SK-N-SH treated with all-trans-retinoic acid at 6 μM for 48 hours (cell line): ENCODE data around the gene ROM1.
"Not testable (repeated sequence)": the region's sequence is repeated elsewhere in the genome, so short reads cannot be mapped to it uniquely, and the experiment has no call there.

Experiments
- ATAC-seq: fragments of 200-7000 bp; cut with Tn5 transposase; 3 replicates; pipeline ENCODE4 v1.9.1; 2020; ENCODE audit warnings: mild to moderate bottlenecking, moderate library complexity
- ARNTL ChIP-seq: fragments of 450-650 bp; formaldehyde crosslinking; IDR thresholded peaks from 2 replicates; pipeline ENCODE4 v1.5.0; 2020; ENCODE audit warnings: low read depth, mild to moderate bottlenecking, moderate library complexity, borderline replicate concordance
- BACH2 ChIP-seq: fragments of 250-450 bp; sonication (Bioruptor Pico); IDR thresholded peaks from 2 replicates; pipeline ENCODE4 v1.9.0; 2021; ENCODE audit warnings: mild to moderate bottlenecking, borderline replicate concordance
- CSDC2 ChIP-seq: fragments of 250-450 bp; sonication (Bioruptor Pico); IDR thresholded peaks from 2 replicates; pipeline ENCODE4 v1.5.0; 2020; ENCODE audit warnings: mild to moderate bottlenecking, moderate library complexity
- ESRRG ChIP-seq: fragments of 250-450 bp; sonication (Bioruptor Pico); IDR thresholded peaks from 2 replicates; pipeline ENCODE4 v1.6.1; 2021; ENCODE audit warnings: mild to moderate bottlenecking
- GLIS3 ChIP-seq: fragments of 250-450 bp; sonication (Bioruptor Pico); IDR thresholded peaks from 2 replicates; pipeline ENCODE4 v1.5.0; 2020; ENCODE audit warnings: mild to moderate bottlenecking, moderate library complexity
- ISL1 ChIP-seq: fragments of 250-450 bp; sonication (Bioruptor Pico); IDR thresholded peaks from 2 replicates; pipeline ENCODE4 v2.1.2; 2022; ENCODE audit warnings: mild to moderate bottlenecking, moderate library complexity
- OSR1 ChIP-seq: fragments of 250-450 bp; sonication (Bioruptor Pico); IDR thresholded peaks from 2 replicates; pipeline ENCODE4 v1.8.0; 2022; ENCODE audit warnings: moderate library complexity, mild to moderate bottlenecking, inconsistent platforms
- POU6F1 ChIP-seq: fragments of 250-450 bp; sonication (Bioruptor Pico); IDR thresholded peaks from 2 replicates; pipeline ENCODE4 v1.8.0; 2021; ENCODE audit warnings: low read depth, mild to moderate bottlenecking, moderate library complexity, borderline replicate concordance
- PPARA ChIP-seq: fragments of 250-450 bp; sonication (Bioruptor Pico); IDR thresholded peaks from 2 replicates; pipeline ENCODE4 v1.5.0; 2020; ENCODE audit warnings: mild to moderate bottlenecking, borderline replicate concordance
- RARB ChIP-seq: fragments of 250-450 bp; sonication (Bioruptor Pico); IDR thresholded peaks from 2 replicates; pipeline ENCODE4 v1.8.0; 2021; ENCODE audit warnings: mild to moderate bottlenecking, moderate library complexity
- SNAI2 ChIP-seq: fragments of 250-450 bp; sonication (Bioruptor Pico); IDR thresholded peaks from 2 replicates; pipeline ENCODE4 v1.5.0; 2020; ENCODE audit warnings: mild to moderate bottlenecking, moderate library complexity
- TCF4 ChIP-seq: fragments of 250-450 bp; sonication (Bioruptor Pico); IDR thresholded peaks from 2 replicates; pipeline ENCODE4 v1.8.0; 2021; ENCODE audit warnings: mild to moderate bottlenecking, moderate library complexity, borderline replicate concordance
- TOX ChIP-seq: fragments of 250-450 bp; sonication (Bioruptor Pico); IDR thresholded peaks from 2 replicates; pipeline ENCODE4 v1.8.0; 2021; ENCODE audit warnings: mild to moderate bottlenecking, moderate library complexity, borderline replicate concordance
- TSHZ2 ChIP-seq: fragments of 250-450 bp; sonication (Bioruptor Pico); IDR thresholded peaks from 2 replicates; pipeline ENCODE4 v1.5.0; 2020; ENCODE audit warnings: mild to moderate bottlenecking, moderate library complexity
- ZC3H10 ChIP-seq: fragments of 250-450 bp; sonication (Bioruptor Pico); IDR thresholded peaks from 2 replicates; pipeline ENCODE4 v1.5.1; 2021; ENCODE audit warnings: mild to moderate bottlenecking, moderate library complexity
- ZFP3 ChIP-seq: fragments of 250-450 bp; sonication (Bioruptor Pico); IDR thresholded peaks from 2 replicates; pipeline ENCODE4 v1.5.0; 2020; ENCODE audit warnings: mild to moderate bottlenecking, moderate library complexity
- ZFP30 ChIP-seq: fragments of 450-650 bp; formaldehyde crosslinking; IDR thresholded peaks from 2 replicates; pipeline ENCODE4 v1.5.0; 2022; ENCODE audit warnings: mild to moderate bottlenecking, moderate library complexity
- ZNF565 ChIP-seq: fragments of 450-650 bp; formaldehyde crosslinking; conservative IDR thresholded peaks from 2 replicates; pipeline ENCODE4 v1.5.0; 2020; ENCODE audit warnings: low read depth, mild to moderate bottlenecking, moderate library complexity
- ZNF70 ChIP-seq: fragments of 450-650 bp; formaldehyde crosslinking; IDR thresholded peaks from 2 replicates; pipeline ENCODE4 v1.5.0; 2020; ENCODE audit warnings: mild to moderate bottlenecking, moderate library complexity
- ZNF8 ChIP-seq: fragments of 450-650 bp; formaldehyde crosslinking; IDR thresholded peaks from 2 replicates; pipeline ENCODE4 v1.5.0; 2020; ENCODE audit warnings: mild to moderate bottlenecking, moderate library complexity
- TF ChIP-seq, protein P1 (sequence below): fragments of 250-450 bp; sonication (Bioruptor Pico); IDR thresholded peaks from 2 replicates; pipeline ENCODE4 v1.8.0; 2020; ENCODE audit warnings: mild to moderate bottlenecking, moderate library complexity, borderline replicate concordance
- TF ChIP-seq, protein P2 (sequence below): fragments of 250-450 bp; sonication (Bioruptor Pico); IDR thresholded peaks from 2 replicates; pipeline ENCODE4 v1.5.1; 2021; ENCODE audit warnings: mild to moderate bottlenecking, moderate library complexity

ROM1 gene

DNA sequence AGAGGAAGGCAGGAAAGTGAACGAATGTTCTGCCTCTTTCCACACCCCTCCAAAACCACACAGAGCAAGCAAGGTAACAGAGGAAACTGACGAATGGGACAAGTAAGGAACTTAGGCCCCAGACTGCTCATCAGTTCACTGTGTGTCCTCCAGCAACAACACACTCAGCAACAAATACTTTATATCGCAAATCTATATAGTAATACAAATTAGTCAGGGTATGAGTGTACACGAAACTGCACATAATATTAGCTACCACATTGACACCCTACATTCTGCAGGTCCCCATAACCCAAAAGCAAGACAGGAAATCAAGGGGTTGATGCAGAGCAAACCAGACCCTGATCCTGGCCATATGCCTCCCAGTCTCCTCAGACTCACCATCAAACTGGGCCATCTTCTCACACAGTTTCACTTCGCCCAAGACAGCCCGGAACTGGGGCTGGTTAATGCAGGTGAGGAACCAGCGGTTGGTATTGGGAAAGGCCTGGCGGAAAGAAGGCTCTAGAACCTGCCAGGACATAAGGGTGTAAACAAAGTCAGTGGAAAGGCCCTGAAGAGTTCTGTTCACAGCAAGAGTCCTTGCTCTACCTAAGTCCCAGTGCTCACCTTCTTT lies 45.9 kb upstream of the ROM1 start:
- no peak for TF ChIP-seq ISL1
- TF ChIP-seq, protein P1, sequence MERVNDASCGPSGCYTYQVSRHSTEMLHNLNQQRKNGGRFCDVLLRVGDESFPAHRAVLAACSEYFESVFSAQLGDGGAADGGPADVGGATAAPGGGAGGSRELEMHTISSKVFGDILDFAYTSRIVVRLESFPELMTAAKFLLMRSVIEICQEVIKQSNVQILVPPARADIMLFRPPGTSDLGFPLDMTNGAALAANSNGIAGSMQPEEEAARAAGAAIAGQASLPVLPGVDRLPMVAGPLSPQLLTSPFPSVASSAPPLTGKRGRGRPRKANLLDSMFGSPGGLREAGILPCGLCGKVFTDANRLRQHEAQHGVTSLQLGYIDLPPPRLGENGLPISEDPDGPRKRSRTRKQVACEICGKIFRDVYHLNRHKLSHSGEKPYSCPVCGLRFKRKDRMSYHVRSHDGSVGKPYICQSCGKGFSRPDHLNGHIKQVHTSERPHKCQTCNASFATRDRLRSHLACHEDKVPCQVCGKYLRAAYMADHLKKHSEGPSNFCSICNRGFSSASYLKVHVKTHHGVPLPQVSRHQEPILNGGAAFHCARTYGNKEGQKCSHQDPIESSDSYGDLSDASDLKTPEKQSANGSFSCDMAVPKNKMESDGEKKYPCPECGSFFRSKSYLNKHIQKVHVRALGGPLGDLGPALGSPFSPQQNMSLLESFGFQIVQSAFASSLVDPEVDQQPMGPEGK (CRISPR knock-in tag): no peak
- TF ChIP-seq, protein P2, sequence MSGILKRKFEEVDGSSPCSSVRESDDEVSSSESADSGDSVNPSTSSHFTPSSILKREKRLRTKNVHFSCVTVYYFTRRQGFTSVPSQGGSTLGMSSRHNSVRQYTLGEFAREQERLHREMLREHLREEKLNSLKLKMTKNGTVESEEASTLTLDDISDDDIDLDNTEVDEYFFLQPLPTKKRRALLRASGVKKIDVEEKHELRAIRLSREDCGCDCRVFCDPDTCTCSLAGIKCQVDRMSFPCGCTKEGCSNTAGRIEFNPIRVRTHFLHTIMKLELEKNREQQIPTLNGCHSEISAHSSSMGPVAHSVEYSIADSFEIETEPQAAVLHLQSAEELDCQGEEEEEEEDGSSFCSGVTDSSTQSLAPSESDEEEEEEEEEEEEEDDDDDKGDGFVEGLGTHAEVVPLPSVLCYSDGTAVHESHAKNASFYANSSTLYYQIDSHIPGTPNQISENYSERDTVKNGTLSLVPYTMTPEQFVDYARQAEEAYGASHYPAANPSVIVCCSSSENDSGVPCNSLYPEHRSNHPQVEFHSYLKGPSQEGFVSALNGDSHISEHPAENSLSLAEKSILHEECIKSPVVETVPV (CRISPR knock-in tag): no peak
- TF ChIP-seq RARB (CRISPR knock-in tag): no peak
- TF ChIP-seq BACH2: no peak
- TF ChIP-seq ZNF8 (CRISPR knock-in tag): no peak
- no peak for TF ChIP-seq ZC3H10 (CRISPR knock-in tag)
- TF ChIP-seq POU6F1 (CRISPR knock-in tag): no peak
- no peak for TF ChIP-seq PPARA (CRISPR knock-in tag)
- no peak for TF ChIP-seq CSDC2
- no peak for TF ChIP-seq SNAI2 (CRISPR knock-in tag)
- TF ChIP-seq ZNF565 (CRISPR knock-in tag): no peak
- TF ChIP-seq TCF4 (CRISPR knock-in tag): no peak
- TF ChIP-seq ESRRG (CRISPR knock-in tag): no peak
- TF ChIP-seq TOX (CRISPR knock-in tag): no peak
- no peak for TF ChIP-seq OSR1
- TF ChIP-seq TSHZ2 (CRISPR knock-in tag): no peak
- TF ChIP-seq ZFP30: no peak
- no peak for TF ChIP-seq ZNF70 (CRISPR knock-in tag)
- ATAC-seq: no peak

DNA sequence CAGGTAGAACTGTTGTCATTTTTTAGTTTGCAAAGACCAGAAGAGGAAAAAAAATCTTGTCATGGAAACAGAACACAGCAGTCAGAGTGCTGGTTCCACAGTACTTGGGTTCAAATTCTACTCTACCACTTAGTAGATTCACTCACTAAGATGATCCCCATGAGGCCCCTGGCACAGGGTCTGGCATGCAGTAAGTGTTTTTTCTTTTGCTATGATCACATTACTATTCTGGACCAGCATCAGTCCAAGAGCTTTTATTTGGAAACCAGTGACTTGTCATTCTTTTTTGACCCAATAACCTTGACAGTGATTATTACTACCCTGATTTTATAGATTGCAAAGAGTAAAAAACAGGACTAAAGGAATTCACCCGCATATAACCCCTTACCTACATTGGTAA lies 43.4 kb upstream of the ROM1 start:
- ATAC-seq: no peak
- TF ChIP-seq POU6F1 (CRISPR knock-in tag): no peak
- no peak for TF ChIP-seq CSDC2
- no peak for TF ChIP-seq ZNF565 (CRISPR knock-in tag)
- TF ChIP-seq GLIS3 (CRISPR knock-in tag): no peak
- no peak for TF ChIP-seq ZFP3 (CRISPR knock-in tag)
- TF ChIP-seq OSR1: no peak
- TF ChIP-seq ZNF70 (CRISPR knock-in tag): no peak
- no peak for TF ChIP-seq RARB (CRISPR knock-in tag)
- no peak for TF ChIP-seq ESRRG (CRISPR knock-in tag)
- TF ChIP-seq TCF4 (CRISPR knock-in tag): no peak
- TF ChIP-seq, protein P1 (CRISPR knock-in tag): no peak
- TF ChIP-seq ARNTL (CRISPR knock-in tag): no peak
- no peak for TF ChIP-seq BACH2
- TF ChIP-seq, protein P2 (CRISPR knock-in tag): no peak
- TF ChIP-seq SNAI2 (CRISPR knock-in tag): no peak
- no peak for TF ChIP-seq PPARA (CRISPR knock-in tag)
- no peak for TF ChIP-seq TOX (CRISPR knock-in tag)
- TF ChIP-seq ISL1: no peak
- TF ChIP-seq ZC3H10 (CRISPR knock-in tag): no peak

GRCh38 chr11:62570903-62571302 lies 42.2 kb upstream of the ROM1 start:
- ATAC-seq: not testable (repeated sequence)

- not testable (repeated sequence) for ATAC-seq
These were observed 41.6 kb upstream of the ROM1 start for GRCh38 chr11:62571493-62571892.
